ENCODE data around the gene LCN6. TPM values are rescaled to one million over a fixed set of nuclear protein-coding genes. Genes with fewer than 3 reads are reported as not detected.

Gene LCN6
- total and polyA plus RNA-seq, 2 donors (not counting 1 experiment from before 2014, with no cell fraction given), result 0.18 TPM; not detected in 1

GRCh38 chr9:136744773-136745172 lies 3.6 kb downstream of the LCN6 start:
- H3K4me3 ChIP-seq (ENCODE audit: control extremely low read depth in 1 of 5, extremely low read depth in 1 of 5, insufficient read depth in 1 of 5, low read depth in 2 of 5, low read length in 4 of 5), result no peak overlapping the region
- H3K9ac ChIP-seq (ENCODE audit: low read length), result no peak overlapping the region
- H3K36me3 ChIP-seq (replicated peaks in 1 of 2; ENCODE audit: control extremely low read depth in 1 of 2, control insufficient read depth in 1 of 2, extremely low read depth in 1 of 2, insufficient read depth in 2 of 2, low read length in 1 of 2), result peaks cover 0 to 3% of the 10 kb centered on the region in 2 experiments
- peaks cover 36% of the 10 kb centered on the region for H3K79me2 ChIP-seq (ENCODE audit: control insufficient read depth, insufficient read depth, low read length)
- no peak overlapping the region for H2AFZ ChIP-seq (ENCODE audit: insufficient read depth, low read depth, low read length, poor library complexity, severe bottlenecking)
- ATAC-seq (ENCODE audit: low read depth), result no peak
- peaks cover 67% of the 10 kb centered on the region for H3K4me1 Mint-ChIP-seq
- ChIA-PET CTCF (interaction anchor here (2.5 to 3.3 kb wide), 2 partner anchors 16 to 22 kb away, joined by 9 to 18 read pairs; no protein-coding TSS in a partner anchor), POLR2A (interaction anchor here (1.2 to 2.3 kb wide), 4 partner anchors 10 to 18 kb away, joined by 4 to 12 read pairs (median 10); partner anchors contain the start of gene LCN8)
- peaks cover 15% of the 10 kb centered on the region for H4K20me1 ChIP-seq (ENCODE audit: control insufficient read depth, insufficient read depth, low read length, poor library complexity, severe bottlenecking)
- H3K4me1 ChIP-seq (ENCODE audit: control insufficient read depth in 2 of 2, insufficient read depth in 2 of 2, low read length in 2 of 2), result peaks cover 43 to 74% of the 10 kb centered on the region in 2 donors
- H3K27me3 Mint-ChIP-seq, result no peaks in the 10 kb centered on the region
- no peaks in the 10 kb centered on the region for H3K27me3 ChIP-seq (replicated peaks in 1 of 4; ENCODE audit: control extremely low read depth in 1 of 4, control insufficient read depth in 3 of 4, insufficient read depth in 4 of 4, low read length in 3 of 4)
- H3K4me2 ChIP-seq (replicated peaks; ENCODE audit: low read depth, low read length, poor library complexity, severe bottlenecking), result no peak overlapping the region
- no peak overlapping the region for H3K27ac ChIP-seq (ENCODE audit: low read length in 2 of 2)
- no peak for DNase-seq
- peak overlapping the region; percentile 59 for H3K27ac Mint-ChIP-seq
- intact Hi-C loops (cut with micrococcal nuclease), result no loop called here
- H3K9me3 Mint-ChIP-seq (ENCODE audit: insufficient read depth), result no peaks in the 10 kb centered on the region
- TF ChIP-seq CTCF (IDR thresholded peaks at IDR 0.05), result no peak
- no peak for TF ChIP-seq EZH2 (IDR thresholded peaks at IDR 0.05; ENCODE audit: borderline replicate concordance, insufficient read depth, low read depth, low read length, poor library complexity, severe bottlenecking)
- WGBS (ENCODE audit: insufficient coverage), result 83% methylated on average over 11 of the region's 18 CpGs
- no peak overlapping the region for H3K4me3 Mint-ChIP-seq
- peaks cover 0 to 2% (median 0%) of the 10 kb centered on the region in 3 donors for H3K9me3 ChIP-seq (ENCODE audit: control extremely low read depth in 1 of 3, control insufficient read depth in 2 of 3, insufficient read depth in 1 of 3, low read length in 2 of 3)

GRCh38 chr9:136743639-136744211 lies 4.6 kb downstream of the LCN6 start:
- H3K27ac ChIP-seq (ENCODE audit: low read length in 2 of 2), result no peak overlapping the region
- intact Hi-C loops (cut with micrococcal nuclease), result loop anchor here (2.0 kb wide), 1 partner anchor 15 kb away; the partner anchor contains the start of gene LCN8
- H3K9me3 Mint-ChIP-seq (ENCODE audit: insufficient read depth), result no peaks in the 10 kb centered on the region
- no peaks in the 10 kb centered on the region for H3K27me3 Mint-ChIP-seq
- no peaks in the 10 kb centered on the region for H3K9me3 ChIP-seq (ENCODE audit: control extremely low read depth in 1 of 3, control insufficient read depth in 2 of 3, insufficient read depth in 1 of 3, low read length in 2 of 3)
- H2AFZ ChIP-seq (ENCODE audit: insufficient read depth, low read depth, low read length, poor library complexity, severe bottlenecking), result no peak overlapping the region
- H3K9ac ChIP-seq (ENCODE audit: low read length), result no peak overlapping the region
- H4K20me1 ChIP-seq (ENCODE audit: control insufficient read depth, insufficient read depth, low read length, poor library complexity, severe bottlenecking), result peaks cover 26% of the 10 kb centered on the region
- DNase-seq (no peak), ATAC-seq (ENCODE audit: low read depth) (no peak)
- peak overlapping the region; percentile 91 for H3K4me3 Mint-ChIP-seq
- 93% methylated on average over 14 of the region's 16 CpGs for WGBS (ENCODE audit: insufficient coverage)
- peak overlapping the region; percentile 91 for H3K4me2 ChIP-seq (replicated peaks; ENCODE audit: low read depth, low read length, poor library complexity, severe bottlenecking)
- H3K4me1 Mint-ChIP-seq, result peaks cover 56% of the 10 kb centered on the region
- H3K27ac Mint-ChIP-seq, result peak overlapping the region; percentile 80
- H3K36me3 ChIP-seq (replicated peaks in 1 of 2; ENCODE audit: control extremely low read depth in 1 of 2, control insufficient read depth in 1 of 2, extremely low read depth in 1 of 2, insufficient read depth in 2 of 2, low read length in 1 of 2), result peaks cover 0 to 12% of the 10 kb centered on the region in 2 experiments
- peaks cover 33 to 64% of the 10 kb centered on the region in 2 donors for H3K4me1 ChIP-seq (ENCODE audit: control insufficient read depth in 2 of 2, insufficient read depth in 2 of 2, low read length in 2 of 2)
- no peak overlapping the region for H3K4me3 ChIP-seq (ENCODE audit: control extremely low read depth in 1 of 5, extremely low read depth in 1 of 5, insufficient read depth in 1 of 5, low read depth in 2 of 5, low read length in 4 of 5)
- POLR2A ChIA-PET, result interaction anchor here (1.3 to 2.3 kb wide), 2 partner anchors 14 kb away, joined by 3 to 12 read pairs; no protein-coding TSS in a partner anchor
- H3K79me2 ChIP-seq (ENCODE audit: control insufficient read depth, insufficient read depth, low read length), result peaks cover 36% of the 10 kb centered on the region
- no peaks in the 10 kb centered on the region for H3K27me3 ChIP-seq (replicated peaks in 1 of 4; ENCODE audit: control extremely low read depth in 1 of 4, control insufficient read depth in 3 of 4, insufficient read depth in 4 of 4, low read length in 3 of 4)
- TF ChIP-seq EZH2 (IDR thresholded peaks at IDR 0.05; ENCODE audit: borderline replicate concordance, insufficient read depth, low read depth, low read length, poor library complexity, severe bottlenecking), result no peak
- TF ChIP-seq CTCF (IDR thresholded peaks at IDR 0.05), result no peak
- CTCF ChIA-PET, result interaction anchor here (0.6 to 3.3 kb wide), 5 partner anchors 14 to 340 kb away, joined by 3 to 18 read pairs (median 9); partner anchors contain the start of gene LCN8
